ENCODE data around the gene SLC49A3.
"Not testable (repeated sequence)": the region's sequence is repeated elsewhere in the genome, so short reads cannot be mapped to it uniquely, and the experiment has no call there.

SLC49A3 gene

GRCh38 chr4:635066-635835 is 53.7 kb downstream of the SLC49A3 start:
- not testable (repeated sequence) for H3K4me3 Mint-ChIP-seq; H3K36me3 Mint-ChIP-seq (ENCODE audit: insufficient read depth); ATAC-seq (replicated peaks); H3K27ac Mint-ChIP-seq; DNase-seq; H3K4me1 Mint-ChIP-seq (ENCODE audit: low read depth in 2 of 2); H3K9me3 Mint-ChIP-seq
- peaks cover 0 to 37% of the 10 kb centered on the region in 2 donors for H3K27me3 Mint-ChIP-seq

- peaks cover 3% of the 10 kb centered on the region for H3K36me3 Mint-ChIP-seq (ENCODE audit: insufficient read depth)
- H3K27me3 Mint-ChIP-seq, result peaks cover 0 to 41% of the 10 kb centered on the region in 2 donors
- no peak for DNase-seq
- H3K27ac Mint-ChIP-seq, result no peak overlapping the region
- H3K4me3 Mint-ChIP-seq, result no peak overlapping the region
- no peaks in the 10 kb centered on the region for H3K4me1 Mint-ChIP-seq (ENCODE audit: low read depth in 2 of 2)
- H3K9me3 Mint-ChIP-seq, result peaks cover 4 to 7% of the 10 kb centered on the region in 2 donors
- no peak for ATAC-seq (replicated peaks)
These were observed 54.4 kb downstream of the SLC49A3 start for GRCh38 chr4:634599-634985.

- H3K9me3 Mint-ChIP-seq, result peaks cover 4 to 7% of the 10 kb centered on the region in 2 donors
- no peaks in the 10 kb centered on the region for H3K4me1 Mint-ChIP-seq (ENCODE audit: low read depth in 2 of 2)
- H3K27ac Mint-ChIP-seq, result no peak overlapping the region
- H3K36me3 Mint-ChIP-seq (ENCODE audit: insufficient read depth), result peaks cover 6% of the 10 kb centered on the region
- H3K4me3 Mint-ChIP-seq, result no peak overlapping the region
- DNase-seq (no peak), ATAC-seq (replicated peaks) (no peak)
- peaks cover 0 to 39% of the 10 kb centered on the region in 2 donors for H3K27me3 Mint-ChIP-seq
These were observed 54.9 kb downstream of the SLC49A3 start for GRCh38 chr4:633976-634598.

- no peak overlapping the region for H3K27ac Mint-ChIP-seq
- no peaks in the 10 kb centered on the region for H3K4me1 Mint-ChIP-seq (ENCODE audit: low read depth in 2 of 2)
- H3K27me3 Mint-ChIP-seq, result peaks cover 0 to 32% of the 10 kb centered on the region in 2 donors
- peaks cover 4 to 7% of the 10 kb centered on the region in 2 donors for H3K9me3 Mint-ChIP-seq
- peaks cover 6% of the 10 kb centered on the region for H3K36me3 Mint-ChIP-seq (ENCODE audit: insufficient read depth)
- ATAC-seq (replicated peaks) (no peak), DNase-seq (no peak)
- no peak overlapping the region for H3K4me3 Mint-ChIP-seq
These were observed 55.5 kb downstream of the SLC49A3 start for GRCh38 chr4:633406-633805.

GRCh38 chr4:632926-633325 is 56.0 kb downstream of the SLC49A3 start:
- no peaks in the 10 kb centered on the region for H3K4me1 Mint-ChIP-seq (ENCODE audit: low read depth in 2 of 2)
- H3K27ac Mint-ChIP-seq, result no peak overlapping the region
- peaks cover 0 to 28% of the 10 kb centered on the region in 2 donors for H3K27me3 Mint-ChIP-seq
- DNase-seq (no peak), ATAC-seq (replicated peaks) (no peak)
- no peak overlapping the region for H3K4me3 Mint-ChIP-seq
- H3K9me3 Mint-ChIP-seq, result peaks cover 4 to 7% of the 10 kb centered on the region in 2 donors
- peaks cover 6% of the 10 kb centered on the region for H3K36me3 Mint-ChIP-seq (ENCODE audit: insufficient read depth)

- DNase-seq, result no peak
- H3K36me3 Mint-ChIP-seq (ENCODE audit: insufficient read depth), result peaks cover 6% of the 10 kb centered on the region
- peaks cover 4 to 7% of the 10 kb centered on the region in 2 donors for H3K9me3 Mint-ChIP-seq
- no peak overlapping the region for H3K27ac Mint-ChIP-seq
- no peak overlapping the region for H3K4me3 Mint-ChIP-seq
- no peak for ATAC-seq (replicated peaks)
- peaks cover 0 to 21% of the 10 kb centered on the region in 2 donors for H3K27me3 Mint-ChIP-seq
- no peaks in the 10 kb centered on the region for H3K4me1 Mint-ChIP-seq (ENCODE audit: low read depth in 2 of 2)
These were observed 56.7 kb downstream of the SLC49A3 start for GRCh38 chr4:632196-632790.
